AG10803 (cell line): ENCODE results near the gene COX7A2.
A peak's percentile ranks its signal among the peaks of the same experiment; 100 is the strongest.

Experiments used
- DNase-seq: peaks from one replicate; pipeline ENCODE4 v3.0.0; 2010; ENCODE audit warnings: low read depth
- H3K4me3 ChIP-seq: 2 replicates; pipeline ENCODE4 v1.5.1; 2011; ENCODE audit warnings: mild to moderate bottlenecking, low read length, control low read depth
- TF ChIP-seq, protein P1 (sequence below): conservative IDR thresholded peaks from 2 replicates; pipeline ENCODE4 v1.5.1; 2011; ENCODE audit warnings: mild to moderate bottlenecking, low read length, control low read depth, inconsistent platforms

The COX7A2 gene

DNA sequence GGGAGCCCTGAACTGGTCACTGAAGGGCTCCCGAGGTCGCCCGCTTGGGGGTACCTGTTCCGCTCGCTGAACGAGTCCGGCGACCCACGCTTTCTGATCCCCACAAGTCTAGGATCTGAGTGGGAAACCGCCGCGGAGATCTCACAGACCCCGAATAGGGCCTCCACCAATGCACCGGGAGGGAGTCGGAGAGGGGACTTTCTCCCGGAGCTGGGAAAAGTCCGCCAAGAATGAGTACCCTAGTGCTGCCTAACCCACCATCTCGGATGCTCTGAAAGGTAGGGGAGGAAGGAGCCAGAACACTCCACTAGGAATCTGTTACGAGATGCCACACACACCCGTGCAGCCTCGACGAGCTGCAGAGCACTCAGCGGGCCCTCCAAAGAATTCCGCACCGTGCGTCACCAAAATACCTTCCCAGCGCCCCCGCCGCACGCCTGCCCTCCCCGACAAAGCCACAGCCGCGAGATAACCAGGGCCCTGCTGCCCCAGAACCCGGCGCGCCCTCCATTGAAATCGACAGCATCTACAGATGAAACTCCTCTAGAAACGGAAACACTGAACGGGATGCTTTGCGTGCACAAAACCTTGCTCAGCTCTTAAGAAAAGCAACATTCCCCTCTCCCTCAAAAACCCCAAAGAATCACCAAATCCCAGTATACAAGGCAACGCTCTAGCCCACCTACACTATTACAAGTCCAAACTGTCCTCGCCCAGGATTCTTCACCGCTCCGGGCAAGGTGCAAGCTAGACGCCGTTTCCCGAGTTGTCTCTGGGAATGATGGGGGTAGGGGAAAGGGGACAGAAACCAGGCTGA is 38.4 kb downstream of the COX7A2 start:
- H3K4me3 ChIP-seq: peak overlapping the region; percentile 100
- TF ChIP-seq, protein P1, sequence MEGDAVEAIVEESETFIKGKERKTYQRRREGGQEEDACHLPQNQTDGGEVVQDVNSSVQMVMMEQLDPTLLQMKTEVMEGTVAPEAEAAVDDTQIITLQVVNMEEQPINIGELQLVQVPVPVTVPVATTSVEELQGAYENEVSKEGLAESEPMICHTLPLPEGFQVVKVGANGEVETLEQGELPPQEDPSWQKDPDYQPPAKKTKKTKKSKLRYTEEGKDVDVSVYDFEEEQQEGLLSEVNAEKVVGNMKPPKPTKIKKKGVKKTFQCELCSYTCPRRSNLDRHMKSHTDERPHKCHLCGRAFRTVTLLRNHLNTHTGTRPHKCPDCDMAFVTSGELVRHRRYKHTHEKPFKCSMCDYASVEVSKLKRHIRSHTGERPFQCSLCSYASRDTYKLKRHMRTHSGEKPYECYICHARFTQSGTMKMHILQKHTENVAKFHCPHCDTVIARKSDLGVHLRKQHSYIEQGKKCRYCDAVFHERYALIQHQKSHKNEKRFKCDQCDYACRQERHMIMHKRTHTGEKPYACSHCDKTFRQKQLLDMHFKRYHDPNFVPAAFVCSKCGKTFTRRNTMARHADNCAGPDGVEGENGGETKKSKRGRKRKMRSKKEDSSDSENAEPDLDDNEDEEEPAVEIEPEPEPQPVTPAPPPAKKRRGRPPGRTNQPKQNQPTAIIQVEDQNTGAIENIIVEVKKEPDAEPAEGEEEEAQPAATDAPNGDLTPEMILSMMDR: no peak
- DNase-seq: peak; percentile 75

GRCh38 chr6:75204217-75204958 is 39.2 kb downstream of the COX7A2 start:
- TF ChIP-seq, protein P1: peak; percentile 80
- peak overlapping the region; percentile 100 for H3K4me3 ChIP-seq

GRCh38 chr6:75203721-75204120 is 39.9 kb downstream of the COX7A2 start:
- DNase-seq: peak; percentile 66
- TF ChIP-seq, protein P1: no peak
- H3K4me3 ChIP-seq: peak overlapping the region; percentile 100

More at GRCh38 chr6:75204217-75204958, 39.2 kb downstream of the COX7A2 start:
- peak; percentile 90 for DNase-seq

DNA sequence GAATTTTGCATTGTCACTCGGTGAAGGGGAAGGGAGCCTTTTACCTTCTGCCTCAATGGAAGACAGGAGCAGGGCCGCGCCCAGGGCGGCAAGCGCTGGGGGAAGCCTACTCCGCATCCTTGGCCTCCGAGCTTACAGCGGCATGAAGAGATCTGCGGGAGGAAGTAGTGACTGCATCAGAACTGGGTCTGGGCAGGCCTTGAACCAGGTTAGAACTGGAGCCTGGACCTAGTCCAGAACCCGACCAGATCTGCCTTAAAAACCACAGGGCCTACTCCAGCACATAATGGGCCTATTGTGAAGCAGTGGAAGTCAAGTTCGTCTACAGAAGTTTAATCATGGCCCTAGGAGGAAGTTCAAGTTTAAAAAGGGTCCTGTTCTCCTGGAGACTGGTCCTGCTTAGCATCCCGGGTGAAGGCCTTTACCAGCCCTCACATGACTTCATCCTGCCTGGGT is 40.9 kb downstream of the COX7A2 start:
- TF ChIP-seq, protein P1: no peak
- DNase-seq: no peak
- peak overlapping the region; percentile 100 for H3K4me3 ChIP-seq

- DNase-seq: no peak
- H3K4me3 ChIP-seq: peak overlapping the region; percentile 100
- TF ChIP-seq, protein P1: no peak
Measured at GRCh38 chr6:75201901-75202672, 41.5 kb downstream of the COX7A2 start.

- H3K4me3 ChIP-seq: peak overlapping the region; percentile 100
- no peak for DNase-seq
- TF ChIP-seq, protein P1: no peak
Measured at GRCh38 chr6:75201021-75201420, 42.6 kb downstream of the COX7A2 start.
